NOMO-1 treated with DMSO at 0.1 percent for 48 hours (cell line): ENCODE results near the gene ULK4.
A peak's percentile ranks its signal among the peaks of the same experiment; 100 is the strongest.

Experiments
- DNase-seq: peaks from one replicate; lab custom pipeline; 2025; ENCODE audit not compliant: unreplicated experiment; lab: John Stamatoyannopoulos, UW

ULK4 gene

GRCh38 chr3:41202834-41203345, 759.0 kb downstream of the ULK4 start:
- DNase-seq: peak; percentile 14

- no peak for DNase-seq
Measured at GRCh38 chr3:41202075-41202833, 759.6 kb downstream of the ULK4 start.

DNA sequence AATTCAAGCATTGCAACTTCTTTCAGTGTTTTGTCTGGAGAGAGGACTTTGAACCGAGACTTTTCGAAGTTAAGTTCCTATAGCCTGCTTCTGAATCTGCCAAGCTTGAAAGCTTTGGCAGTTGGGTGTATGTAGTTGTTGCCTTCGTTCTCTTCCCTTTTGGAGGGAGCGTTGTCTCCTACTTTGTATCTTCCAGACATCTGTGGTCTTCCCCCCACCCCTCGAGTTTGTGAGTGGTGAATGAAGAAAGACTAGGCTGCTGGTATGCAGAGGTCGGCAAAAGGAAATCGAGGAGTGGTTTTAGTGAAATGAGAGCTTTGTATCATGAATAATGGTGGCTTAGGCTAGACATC, 761.3 kb downstream of the ULK4 start:
- peak; percentile 65 for DNase-seq

- DNase-seq: peak; percentile 15
Measured at GRCh38 chr3:41199866-41200668, 761.8 kb downstream of the ULK4 start.

- DNase-seq: peak; percentile 62
Measured at GRCh38 chr3:41198950-41199865, 762.7 kb downstream of the ULK4 start, which contains the start of gene CTNNB1. CTNNB1 (plus strand) TSS chr3:41199505; CDS start chr3:41224069, 24,564 bp downstream.

DNA sequence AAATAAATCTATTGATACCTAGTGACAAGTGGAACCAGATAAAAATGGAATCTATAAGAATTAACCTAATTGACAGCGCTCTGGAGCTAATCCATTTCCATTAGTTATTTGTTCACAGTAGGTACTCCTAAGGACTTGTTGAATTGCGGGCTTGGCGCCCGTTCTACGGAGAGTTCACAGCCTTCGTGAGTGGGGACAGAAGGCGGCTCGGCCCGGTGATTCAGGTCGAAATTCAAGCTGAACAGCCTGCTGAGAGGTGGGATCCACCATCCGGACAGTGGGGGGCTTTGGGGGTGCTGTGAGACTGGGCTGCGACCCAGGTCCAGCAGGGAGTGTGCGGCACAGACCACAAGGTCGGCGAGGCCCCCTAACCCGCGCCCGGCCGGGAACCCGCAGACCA, 763.4 kb downstream of the ULK4 start:
- DNase-seq: peak; percentile 14

DNA sequence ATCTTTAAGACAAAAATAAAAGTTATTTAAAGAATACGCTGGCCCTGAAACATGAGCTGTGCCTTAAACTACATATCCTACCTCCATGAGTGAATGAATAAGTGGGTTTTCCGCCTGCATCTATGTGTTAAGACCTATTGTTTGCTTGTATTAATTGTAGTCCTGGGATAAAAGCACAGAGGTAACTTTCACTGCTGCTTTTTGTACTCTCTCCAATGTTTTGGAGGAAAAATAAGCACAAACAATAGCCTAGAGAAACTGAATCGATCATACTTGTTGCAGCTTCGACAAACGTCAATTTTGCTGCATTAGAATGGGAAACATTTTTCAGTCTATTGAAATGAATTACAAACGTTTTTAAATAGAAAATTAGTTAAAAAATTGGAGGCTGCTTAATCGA, 763.9 kb downstream of the ULK4 start:
- DNase-seq: no peak
